HG03558 (cell line): ENCODE measurements around the gene TGFB1.
"Not testable (repeated sequence)": the region's sequence is repeated elsewhere in the genome, so short reads cannot be mapped to it uniquely, and the experiment has no call there.

Source experiments
- ATAC-seq: cut with Tn5 transposase; IDR thresholded peaks from one replicate; pipeline ENCODE4 v1.9.1; 2021; ENCODE audit warnings: moderate number of reproducible peaks; ENCODE audit not compliant: unreplicated experiment; ENCODE audit errors: extremely low read depth

The TGFB1 gene

DNA sequence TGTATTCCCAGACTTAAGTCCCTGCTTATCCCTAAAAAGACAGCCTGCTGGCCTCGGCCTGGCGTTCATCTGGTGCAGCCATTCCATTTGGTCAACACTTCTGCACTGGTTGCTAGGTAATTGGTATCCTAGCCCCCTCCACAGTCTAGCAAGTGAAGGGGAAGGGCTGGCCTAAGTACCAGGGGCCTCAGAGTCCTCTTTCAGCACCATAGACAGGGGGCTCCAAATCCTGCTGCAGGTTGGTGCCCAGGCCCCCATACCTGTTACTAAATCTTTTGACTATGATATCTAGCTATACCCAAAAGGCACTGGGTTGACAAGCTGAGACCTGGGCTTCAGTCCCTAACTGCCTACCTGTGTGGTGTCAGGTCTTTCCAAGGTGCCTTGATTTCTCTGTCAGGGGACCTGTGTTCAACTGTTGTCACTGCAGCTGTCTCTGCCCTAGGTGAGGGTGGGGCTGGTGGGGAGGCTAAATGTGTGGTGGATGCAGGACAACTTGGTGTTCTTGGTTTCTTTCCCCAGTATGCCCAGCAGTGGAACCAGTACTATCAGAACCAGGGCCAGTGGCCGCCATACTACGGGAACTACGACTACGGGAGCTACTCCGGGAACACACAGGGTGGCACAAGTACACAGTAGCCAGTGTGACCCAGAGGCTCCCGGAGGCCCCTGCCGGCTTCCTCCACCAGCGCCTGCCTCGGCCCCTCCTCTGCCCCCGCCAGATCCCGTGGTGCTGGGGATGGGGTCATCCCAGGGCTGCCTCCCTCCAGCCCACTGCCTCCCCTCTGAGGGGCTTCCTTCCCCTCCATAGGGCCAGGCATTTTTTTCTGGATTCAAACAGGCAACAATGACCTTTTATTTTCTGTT lies 47.6 kb downstream of the TGFB1 start:
- ATAC-seq = no peak

DNA sequence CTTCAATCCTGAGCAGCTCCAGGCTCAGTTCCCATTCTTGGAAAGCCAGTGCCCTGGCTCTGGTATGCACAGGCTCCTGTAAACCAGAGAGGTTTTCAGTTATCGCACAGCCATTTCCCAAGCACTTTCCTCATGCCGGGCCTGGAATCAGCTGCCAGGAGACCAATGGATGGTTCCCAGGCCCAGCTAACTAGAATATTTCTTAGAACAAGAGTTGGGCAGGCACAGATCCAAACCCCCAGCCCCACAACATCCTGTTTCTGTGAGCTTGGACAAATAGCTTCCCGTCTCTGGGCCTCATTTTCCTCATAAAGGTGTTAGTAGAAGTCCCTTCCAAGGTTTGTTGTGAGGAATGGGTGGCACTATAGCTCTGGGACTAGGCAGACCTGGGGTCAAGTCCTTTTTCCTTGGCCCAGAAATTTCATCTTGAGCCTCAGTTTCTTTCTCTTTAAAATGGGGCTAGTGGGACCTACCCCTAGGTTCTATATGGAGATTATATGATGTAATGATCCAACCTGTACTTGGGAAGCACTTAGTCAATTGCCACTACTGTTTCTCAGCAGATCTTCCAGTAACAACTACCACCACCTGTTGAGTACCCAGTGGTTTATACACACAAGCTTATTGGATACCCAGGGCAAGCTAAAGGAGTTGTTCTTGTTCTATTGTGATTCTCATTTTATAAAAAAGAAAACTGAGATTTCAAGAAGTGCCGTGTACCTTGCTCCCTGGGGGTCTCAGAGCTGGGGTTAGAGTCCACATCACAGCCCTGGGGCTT lies 48.8 kb downstream of the TGFB1 start:
- no peak for ATAC-seq

DNA sequence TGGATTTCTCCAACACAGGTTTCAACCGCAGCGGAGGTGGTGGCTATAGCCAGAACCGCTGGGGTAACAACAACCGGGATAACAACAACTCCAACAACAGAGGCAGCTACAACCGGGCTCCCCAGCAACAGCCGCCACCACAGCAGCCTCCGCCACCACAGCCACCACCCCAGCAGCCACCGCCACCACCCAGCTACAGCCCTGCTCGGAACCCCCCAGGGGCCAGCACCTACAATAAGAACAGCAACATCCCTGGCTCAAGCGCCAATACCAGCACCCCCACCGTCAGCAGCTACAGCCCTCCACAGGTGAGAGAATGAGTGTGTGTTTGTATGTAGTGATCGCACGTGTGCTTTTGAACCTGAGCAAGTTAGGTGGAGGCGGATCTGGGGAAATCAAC lies 49.8 kb downstream of the TGFB1 start:
- no peak for ATAC-seq

DNA sequence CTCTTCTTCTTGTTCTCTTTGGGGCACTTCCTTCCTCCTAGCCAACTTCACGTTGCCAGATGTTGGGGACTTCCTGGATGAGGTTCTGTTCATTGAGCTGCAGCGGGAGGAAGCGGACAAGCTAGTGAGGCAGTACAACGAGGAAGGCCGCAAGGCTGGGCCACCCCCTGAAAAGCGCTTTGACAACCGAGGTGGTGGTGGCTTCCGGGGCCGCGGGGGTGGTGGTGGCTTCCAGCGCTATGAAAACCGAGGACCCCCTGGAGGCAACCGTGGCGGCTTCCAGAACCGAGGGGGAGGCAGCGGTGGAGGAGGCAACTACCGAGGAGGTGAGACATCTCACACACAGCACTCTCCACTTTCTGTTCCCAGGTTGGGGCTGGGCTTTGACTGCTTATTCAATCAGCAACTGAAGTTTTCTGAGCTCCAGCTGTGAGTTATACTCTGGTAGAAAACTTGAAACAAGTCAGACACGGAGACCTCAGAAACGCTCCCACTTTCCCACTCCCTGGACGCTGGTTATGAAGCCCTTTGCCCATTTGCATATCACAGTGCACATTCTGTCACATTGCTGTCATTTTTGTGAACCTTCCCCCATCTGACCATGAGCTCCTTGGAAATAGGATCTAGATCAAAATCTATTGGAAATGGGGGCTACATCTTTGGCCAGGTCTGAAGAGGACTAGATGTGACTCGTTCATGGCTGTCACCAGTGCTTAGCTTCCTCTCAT lies 50.9 kb downstream of the TGFB1 start:
- no peak for ATAC-seq

DNA sequence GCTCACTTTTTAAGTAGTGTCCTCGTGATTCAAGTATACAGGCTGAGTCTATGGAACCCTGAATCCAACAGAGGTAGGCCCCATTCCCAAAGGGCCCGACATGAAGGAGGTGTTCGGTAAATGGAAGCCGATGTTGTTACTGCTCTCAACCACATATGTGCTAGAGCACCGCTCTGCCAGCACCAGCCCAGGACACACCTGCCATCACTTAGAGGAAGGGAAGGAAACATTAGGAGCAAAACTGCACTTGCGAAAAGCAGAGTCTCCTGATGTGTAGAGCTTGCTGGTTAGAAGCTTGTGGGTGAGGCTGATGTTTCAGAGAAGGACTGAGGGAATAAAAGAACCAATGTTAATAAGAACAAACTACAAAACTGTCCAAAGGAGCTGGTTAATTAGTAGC lies 53.2 kb downstream of the TGFB1 start:
- ATAC-seq = no peak

DNA sequence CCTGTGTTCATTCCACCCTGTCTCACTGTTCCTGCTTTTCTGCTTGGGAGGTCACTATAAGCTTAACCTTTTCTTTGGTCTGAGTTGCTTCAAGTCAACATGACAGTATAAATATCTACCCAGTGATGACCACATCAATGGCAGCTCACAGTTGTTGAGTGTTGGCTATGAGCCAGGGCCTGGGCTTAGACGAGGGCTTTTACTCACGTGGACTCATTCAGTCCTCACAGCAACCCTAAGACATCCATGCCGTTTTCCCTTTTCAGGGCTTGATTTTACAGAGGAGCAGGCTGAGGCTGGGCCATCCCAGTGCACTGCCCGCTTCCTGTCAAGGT lies 54.0 kb downstream of the TGFB1 start:
- ATAC-seq = no peak

DNA sequence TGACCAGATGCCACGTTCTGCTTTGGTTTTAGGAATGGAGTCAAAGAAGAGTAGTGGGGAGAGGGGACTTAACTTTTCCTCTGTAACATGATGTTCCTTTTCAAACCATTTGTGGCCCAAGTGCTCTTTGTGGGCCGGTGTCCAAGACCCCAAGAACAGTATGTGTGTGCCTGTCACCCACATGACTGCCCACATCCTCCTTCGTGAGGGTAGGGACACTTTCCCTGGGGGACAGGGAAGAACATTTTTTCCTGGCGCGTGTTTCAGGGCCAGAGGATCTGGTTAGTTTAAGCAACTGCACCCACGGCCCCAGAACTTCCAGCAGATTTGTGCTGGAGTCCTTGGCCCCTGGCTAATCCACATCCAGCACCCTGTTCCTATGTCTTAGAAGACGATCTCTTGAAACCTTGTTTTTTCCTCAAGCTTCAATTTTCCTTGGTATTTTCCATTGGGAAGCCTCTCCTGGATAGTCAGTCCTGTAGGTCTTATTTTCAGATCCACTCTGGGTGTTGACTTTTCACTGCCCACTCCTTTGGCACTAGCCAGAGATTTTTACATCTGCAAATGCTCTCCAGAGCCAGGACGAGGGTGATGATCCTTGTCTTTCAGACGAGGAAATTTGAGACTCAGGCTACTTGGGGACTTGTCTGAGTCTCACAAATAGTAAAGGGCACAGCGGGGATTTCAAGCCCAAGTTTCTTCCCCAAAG lies 54.5 kb downstream of the TGFB1 start:
- ATAC-seq = no peak

DNA sequence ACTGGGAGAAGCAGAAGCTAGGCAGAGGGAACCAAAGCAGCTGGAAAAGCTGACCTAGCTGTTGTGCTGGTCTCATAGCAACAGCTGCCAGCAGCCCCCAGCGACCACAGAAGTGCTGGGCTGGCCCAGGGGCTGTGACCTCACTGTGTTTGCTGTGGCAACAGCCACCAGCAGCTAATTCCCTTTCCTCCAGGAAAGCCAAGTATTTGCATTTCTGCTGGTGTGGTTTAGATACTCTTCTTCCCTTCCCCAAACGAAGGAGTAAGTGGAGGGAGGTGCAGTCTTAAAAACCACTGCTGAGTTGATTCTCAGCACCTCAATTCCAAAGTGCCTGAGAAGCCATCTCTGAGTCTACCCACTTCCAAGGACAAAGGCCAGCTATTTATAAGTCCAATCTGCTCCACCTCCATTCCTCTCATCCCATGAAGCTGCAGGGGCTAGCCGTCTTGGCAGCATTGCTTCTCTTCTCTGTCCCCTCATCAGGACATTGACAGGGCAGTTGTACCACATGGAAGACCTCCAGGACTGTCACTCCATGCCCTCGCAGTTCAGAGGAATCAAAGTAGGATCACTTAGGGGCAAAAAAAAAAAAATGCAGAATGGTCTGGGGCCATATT lies 55.3 kb downstream of the TGFB1 start:
- ATAC-seq = no peak

DNA sequence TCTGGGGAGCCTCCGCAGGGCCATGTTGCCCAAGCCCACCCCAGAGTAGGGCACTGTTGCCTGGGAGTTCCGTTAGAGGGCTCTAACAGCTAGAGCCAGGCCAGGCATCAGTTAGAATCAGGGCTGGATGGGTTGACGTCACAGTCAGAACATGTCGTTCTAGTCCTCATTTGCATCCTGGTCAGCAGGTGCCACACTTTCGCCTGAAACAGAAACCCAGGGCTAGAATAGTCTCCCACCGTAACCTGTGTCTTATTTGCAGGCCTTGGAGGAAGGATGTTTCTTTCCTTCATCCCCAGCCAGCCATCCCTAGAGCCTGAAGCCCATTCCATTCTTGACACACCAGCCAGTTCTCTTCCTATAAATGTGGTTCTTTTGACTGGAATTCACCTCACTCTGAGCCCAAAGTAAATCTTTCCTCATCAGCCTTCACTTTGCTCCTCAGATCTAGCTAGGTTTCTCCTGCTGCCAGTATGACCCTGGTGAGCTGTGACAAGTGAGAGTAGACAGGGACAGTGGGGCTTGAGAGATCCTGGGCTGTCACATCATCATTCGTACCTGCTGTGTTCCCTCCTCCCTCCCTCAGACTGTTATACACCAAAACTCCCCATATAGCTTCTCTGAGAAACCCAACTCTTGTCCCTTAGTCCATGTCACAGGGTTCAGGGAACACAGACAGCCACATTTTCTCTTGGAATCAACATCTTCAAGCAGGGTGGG lies 55.9 kb downstream of the TGFB1 start:
- ATAC-seq = no peak

DNA sequence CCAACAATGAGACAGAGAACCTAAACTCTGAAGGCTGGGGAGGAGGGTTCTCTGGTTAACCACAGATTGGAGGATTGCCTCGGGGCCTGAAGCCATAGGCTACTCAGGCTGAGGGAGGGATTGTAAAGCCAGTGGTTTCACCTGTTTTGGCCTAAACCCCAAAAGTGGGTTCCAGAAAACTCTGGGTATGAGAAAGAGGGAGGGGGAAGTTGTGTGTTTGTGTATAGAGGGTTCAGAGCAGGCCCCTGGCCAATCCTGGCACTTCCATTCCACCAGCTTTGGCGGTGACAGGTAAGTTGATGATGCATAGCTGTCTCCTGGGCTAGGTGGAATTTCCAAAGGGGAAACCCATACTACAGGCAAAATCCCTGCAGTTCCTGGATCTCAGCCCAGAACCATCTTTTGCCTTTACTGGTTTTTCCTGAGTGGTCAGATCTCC lies 57.3 kb downstream of the TGFB1 start:
- no peak for ATAC-seq

DNA sequence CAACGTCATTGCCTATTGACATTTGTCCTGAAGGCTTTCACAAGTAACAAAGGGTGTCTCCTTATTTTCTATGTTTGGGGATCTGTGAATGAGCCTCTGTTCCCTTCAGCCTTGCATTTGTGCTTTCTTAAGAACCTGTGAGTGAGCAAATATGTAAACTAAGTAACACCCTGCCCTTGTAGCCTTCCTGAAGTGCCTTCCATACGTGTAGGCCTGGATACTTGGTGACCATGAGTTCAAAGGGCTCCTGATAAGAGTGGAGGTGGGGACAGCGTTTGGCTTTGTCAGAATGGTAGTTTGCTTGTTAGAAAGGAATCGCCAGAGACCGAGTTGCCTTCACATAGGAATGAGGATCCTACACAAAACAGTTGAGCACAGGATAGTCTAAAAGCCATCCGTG lies 58.2 kb downstream of the TGFB1 start:
- ATAC-seq = no peak

DNA sequence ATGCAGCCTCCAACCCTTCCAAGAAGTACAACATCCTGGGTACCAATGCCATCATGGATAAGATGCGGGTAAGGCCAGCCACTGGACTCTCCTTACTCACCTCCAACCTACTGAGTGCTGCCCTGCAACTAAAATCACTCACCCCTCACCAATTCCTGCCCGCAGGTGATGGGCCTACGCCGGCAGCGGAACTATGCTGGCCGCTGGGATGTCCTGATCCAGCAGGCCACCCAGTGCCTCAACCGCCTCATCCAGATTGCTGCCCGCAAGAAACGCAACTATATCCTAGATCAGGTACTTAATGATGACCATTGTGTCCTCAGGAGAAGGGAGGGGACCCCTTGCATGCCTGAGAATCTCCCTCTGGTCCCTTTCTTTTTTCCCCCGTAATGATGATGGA lies 59.3 kb downstream of the TGFB1 start:
- no peak for ATAC-seq

DNA sequence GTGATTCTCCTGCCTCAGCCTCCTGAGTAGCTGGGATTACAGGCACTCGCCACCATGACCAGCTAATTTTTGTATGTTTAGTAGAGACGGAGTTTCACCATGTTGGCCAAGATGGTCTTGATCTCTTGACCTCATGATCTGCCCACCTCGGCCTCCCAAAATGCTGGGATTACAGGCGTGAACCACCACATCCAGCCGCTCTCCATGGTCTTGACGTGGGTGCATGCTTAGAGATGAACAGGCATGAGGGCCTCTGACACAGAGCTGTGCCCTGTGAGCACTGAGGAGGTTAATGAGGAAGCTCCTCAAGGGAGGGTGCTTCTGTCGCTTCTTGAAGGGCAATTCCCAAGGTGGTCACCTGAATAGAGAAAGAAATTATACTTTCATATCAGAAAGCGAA lies 63.9 kb downstream of the TGFB1 start:
- not testable (repeated sequence) for ATAC-seq

DNA sequence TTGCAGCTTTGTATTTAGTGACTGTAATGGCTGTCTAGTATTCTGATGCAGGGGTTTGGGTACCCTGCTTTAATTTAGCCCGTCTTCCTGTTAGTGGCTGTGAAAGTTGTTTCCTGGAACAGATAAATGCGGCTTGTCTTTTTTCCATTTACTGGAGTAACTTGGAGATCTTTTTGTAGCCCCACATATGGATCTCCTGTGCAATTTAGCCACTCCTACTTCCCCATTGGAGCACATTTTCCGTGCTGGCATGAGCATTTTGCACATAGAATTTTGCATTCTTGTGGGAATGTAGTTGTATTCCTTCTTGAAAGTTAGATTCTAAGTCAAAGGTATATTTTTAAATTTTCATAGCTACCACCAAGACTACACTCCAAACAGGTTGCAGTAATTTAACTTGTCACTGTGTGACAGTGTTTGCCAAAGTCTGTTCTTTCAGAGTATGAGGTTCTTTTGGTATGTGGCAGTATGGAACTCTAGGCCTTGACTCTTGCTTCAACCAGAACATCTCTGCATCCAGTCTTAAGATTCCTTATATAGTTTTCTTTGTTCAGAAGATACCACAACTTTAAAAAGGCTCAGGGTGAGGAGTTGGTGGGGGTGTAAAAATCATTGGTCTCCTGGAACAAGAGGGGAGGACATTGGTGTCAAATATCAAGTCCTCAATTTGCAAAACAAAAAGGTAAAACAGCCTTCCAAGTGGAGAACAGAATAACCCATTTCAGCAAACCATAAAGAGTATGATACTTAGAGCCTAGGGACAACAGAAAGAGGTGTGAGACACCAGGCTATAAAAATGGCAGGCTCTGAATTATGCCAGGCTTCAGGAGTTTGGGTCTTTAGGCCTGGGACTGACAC lies 64.8 kb downstream of the TGFB1 start:
- ATAC-seq = no peak
